OCI-LY7 (cell line): ENCODE data around the gene DTNB. TPM values are rescaled to one million over a fixed set of nuclear protein-coding genes. Genes with fewer than 3 reads are reported as not detected.

Source experiments
- BruUV-seq: library from RNA; stranded (reverse); fragments of 400-500 nt; replicated peaks from 2 replicates; lab custom pipeline; 2021; lab: Mats Ljungman, UMichigan
- CTCF ChIA-PET: fragments of 300-600 bp; sonication (Branson Sonifier 250); formaldehyde crosslinking; loops from one replicate; lab custom pipeline; 2022; ENCODE audit warnings: antibody characterized with exemption; ENCODE audit not compliant: unreplicated experiment; lab: Charles Lee
- POLR2A ChIA-PET: fragments of 300-600 bp; sonication (Branson Sonifier 250); formaldehyde crosslinking; loops from one replicate; lab custom pipeline; 2022; ENCODE audit warnings: antibody characterized with exemption; lab: Charles Lee
- DNase-seq: peaks from one replicate; pipeline ENCODE4 v3.0.0-alpha.2; 2015; ENCODE audit warnings: low spot score
- H2AFZ ChIP-seq: fragments of 200-600 bp; sonication (generic), shearing (Covaris generic); 2 replicates; pipeline ENCODE4 v1.6.1; 2014; ENCODE audit warnings: mild to moderate bottlenecking, antibody characterized with exemption, low read length, moderate library complexity
- H3K27ac ChIP-seq: fragments of 200-600 bp; sonication (generic); 2 replicates; pipeline ENCODE4 v1.5.1; 2014; ENCODE audit warnings: mixed run types, low read depth, mild to moderate bottlenecking, moderate library complexity, low read length, inconsistent platforms; ENCODE audit not compliant: poor library complexity, severe bottlenecking
- H3K36me3 ChIP-seq: fragments of 200-600 bp; sonication (generic); 2 replicates; pipeline ENCODE4 v1.6.1; 2014; ENCODE audit warnings: mild to moderate bottlenecking, antibody characterized with exemption, low read length, moderate library complexity, mixed read lengths; ENCODE audit not compliant: insufficient read depth
- H3K4me1 ChIP-seq: fragments of 200-600 bp; sonication (generic); 2 replicates; pipeline ENCODE4 v1.5.1; 2014; ENCODE audit warnings: mild to moderate bottlenecking, low read length; ENCODE audit not compliant: insufficient read depth, poor library complexity, severe bottlenecking
- H3K4me2 ChIP-seq: fragments of 200-600 bp; sonication (generic); 2 replicates; pipeline ENCODE4 v1.6.1; 2014; ENCODE audit warnings: mild to moderate bottlenecking, low read length
- H3K4me3 ChIP-seq: fragments of 200-600 bp; sonication (generic); 2 replicates; pipeline ENCODE4 v1.5.1; 2014; ENCODE audit warnings: mild to moderate bottlenecking, low read depth, low read length; ENCODE audit not compliant: poor library complexity, severe bottlenecking
- H3K79me2 ChIP-seq: fragments of 200-600 bp; sonication (generic); 2 replicates; pipeline ENCODE4 v1.6.1; 2016; ENCODE audit warnings: low read depth, mild to moderate bottlenecking, low read length, moderate library complexity, mixed read lengths; ENCODE audit not compliant: insufficient read depth
- H3K9me2 ChIP-seq: fragments of 200-600 bp; sonication (generic); 2 replicates; pipeline ENCODE4 v1.6.1; 2016; ENCODE audit warnings: mild to moderate bottlenecking, low read length, mixed read lengths; ENCODE audit not compliant: insufficient read depth
- H3K9me3 ChIP-seq: fragments of 200-600 bp; sonication (generic); 2 replicates; pipeline ENCODE4 v1.6.1; 2014; ENCODE audit warnings: mild to moderate bottlenecking, mixed run types, low read length, mixed read lengths
- H4K20me1 ChIP-seq: fragments of 200-600 bp; sonication (generic); 2 replicates; pipeline ENCODE4 v1.6.1; 2014; ENCODE audit warnings: mild to moderate bottlenecking, antibody characterized with exemption, low read length, moderate library complexity, mixed read lengths; ENCODE audit not compliant: insufficient read depth
- CTCF ChIP-seq: fragments of 200-600 bp; sonication (generic); conservative IDR thresholded peaks from 2 replicates; pipeline ENCODE4 v1.5.1; 2014; ENCODE audit warnings: mild to moderate bottlenecking, antibody characterized with exemption, low read length, moderate library complexity, mixed read lengths
- EZH2phosphoT487 ChIP-seq: fragments of 200-600 bp; sonication (generic); IDR thresholded peaks from 2 replicates; pipeline ENCODE4 v1.6.1; 2018; ENCODE audit warnings: low read depth, borderline replicate concordance, mild to moderate bottlenecking, mixed run types, antibody characterized with exemption, low read length, moderate library complexity, mixed read lengths
- intact Hi-C: fragments of 100-400 bp; cut with micrococcal nuclease; formaldehyde crosslinking; loops from one replicate; pipeline ENCODE4 v1.10.0; 2022; ENCODE audit not compliant: unreplicated experiment
- total RNA-seq, 2 experiments: library from RNA; depleted of rRNA in 1 of 2; stranded (reverse); fragments of >200 nt in 1 of 2; shearing (Covaris generic) in 1 of 2; gene quantifications; 2 replicates each; pipeline ENCODE4 v1.2.3, GENCODE V29; 2014 to 2022

The DTNB gene
- total RNA-seq, 2 experiments from 2014 or later = 16.1 to 28.3 TPM

- H3K9me3 ChIP-seq = no peaks in the 10 kb centered on the region
- H2AFZ ChIP-seq = peak overlapping the region; percentile 5; the same call in 1 of the 2 replicates
- no peak overlapping the region for H3K4me3 ChIP-seq
- no peaks in the 10 kb centered on the region for H3K9me2 ChIP-seq
- H3K27ac ChIP-seq = peak overlapping the region; percentile 47
- intact Hi-C loops = no loop called here
- H3K79me2 ChIP-seq = no peaks in the 10 kb centered on the region
- no peaks in the 10 kb centered on the region for H4K20me1 ChIP-seq
- TF ChIP-seq EZH2phosphoT487 (no peak), CTCF (no peak)
- ChIA-PET POLR2A (interaction anchor here (0.7 to 3.2 kb wide), 11 partner anchors 9 to 214 kb away, joined by 3 to 24 read pairs (median 5); no protein-coding TSS in a partner anchor), CTCF (interaction anchor here (1.1 to 2.1 kb wide), 3 partner anchors 17 to 38 kb away, joined by 3 to 5 read pairs (median 3); no protein-coding TSS in a partner anchor)
- BruUV-seq = no TSS peak
- DNase-seq = no peak
- no peaks in the 10 kb centered on the region for H3K36me3 ChIP-seq
- peak overlapping the region; percentile 41 for H3K4me2 ChIP-seq
- peaks cover 65% of the 10 kb centered on the region for H3K4me1 ChIP-seq
Measured at GRCh38 chr2:25380023-25380422, 293.4 kb downstream of the DTNB start.

- no peaks in the 10 kb centered on the region for H3K36me3 ChIP-seq
- TF ChIP-seq CTCF (no peak), EZH2phosphoT487 (no peak)
- H3K4me1 ChIP-seq = peaks cover 65% of the 10 kb centered on the region
- CTCF ChIA-PET = interaction anchor here (1.1 kb wide), 3 partner anchors 21 to 187 kb away, joined by 3 read pairs; no protein-coding TSS in a partner anchor
- no TSS peak for BruUV-seq
- no peaks in the 10 kb centered on the region for H3K9me2 ChIP-seq
- intact Hi-C loops = loop anchor here (10.0 kb wide), 1 partner anchor 185 kb away; no protein-coding TSS in a partner anchor
- no peaks in the 10 kb centered on the region for H3K79me2 ChIP-seq
- H3K4me2 ChIP-seq = peak overlapping the region; percentile 41
- no peak overlapping the region for H3K4me3 ChIP-seq
- H3K9me3 ChIP-seq = no peaks in the 10 kb centered on the region
- H2AFZ ChIP-seq = peak overlapping the region; percentile 5; the same call in 1 of the 2 replicates
- H4K20me1 ChIP-seq = no peaks in the 10 kb centered on the region
- POLR2A ChIA-PET = interaction anchor here (0.8 to 2.6 kb wide), 9 partner anchors 10 to 214 kb away, joined by 3 to 13 read pairs (median 5); no protein-coding TSS in a partner anchor
- H3K27ac ChIP-seq = peak overlapping the region; percentile 47
- DNase-seq = no peak
Measured at GRCh38 chr2:25379535-25379934, 293.8 kb downstream of the DTNB start.
